Measurements from ENCODE around the gene PLCL1. TPM values are rescaled to one million over a fixed set of nuclear protein-coding genes. Genes with fewer than 3 reads are reported as not detected.

Gene PLCL1
- total RNA-seq, 1 experiment from 2014 or later = 0.07 TPM

DNA sequence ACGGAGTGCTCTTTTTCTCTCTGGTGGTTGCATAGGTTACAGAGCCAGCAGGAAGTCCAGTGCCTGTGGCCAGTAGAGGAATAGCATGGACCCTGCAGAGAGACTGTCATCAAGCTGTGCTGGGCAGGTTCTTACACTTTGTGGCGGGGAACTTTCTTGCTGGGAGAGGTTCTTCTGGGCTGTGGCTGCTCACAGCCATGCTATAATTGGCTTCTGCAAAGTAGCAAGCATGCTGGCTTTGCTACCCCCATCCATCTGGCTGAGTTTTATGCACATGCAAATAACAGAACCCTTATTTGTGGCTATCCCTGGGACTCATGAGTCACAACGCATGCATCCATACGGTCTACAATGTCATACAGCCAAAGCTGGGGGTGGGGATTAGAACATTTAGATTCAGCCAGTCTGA is 68.9 kb downstream of the PLCL1 start:
- TF ChIP-seq, protein P1, sequence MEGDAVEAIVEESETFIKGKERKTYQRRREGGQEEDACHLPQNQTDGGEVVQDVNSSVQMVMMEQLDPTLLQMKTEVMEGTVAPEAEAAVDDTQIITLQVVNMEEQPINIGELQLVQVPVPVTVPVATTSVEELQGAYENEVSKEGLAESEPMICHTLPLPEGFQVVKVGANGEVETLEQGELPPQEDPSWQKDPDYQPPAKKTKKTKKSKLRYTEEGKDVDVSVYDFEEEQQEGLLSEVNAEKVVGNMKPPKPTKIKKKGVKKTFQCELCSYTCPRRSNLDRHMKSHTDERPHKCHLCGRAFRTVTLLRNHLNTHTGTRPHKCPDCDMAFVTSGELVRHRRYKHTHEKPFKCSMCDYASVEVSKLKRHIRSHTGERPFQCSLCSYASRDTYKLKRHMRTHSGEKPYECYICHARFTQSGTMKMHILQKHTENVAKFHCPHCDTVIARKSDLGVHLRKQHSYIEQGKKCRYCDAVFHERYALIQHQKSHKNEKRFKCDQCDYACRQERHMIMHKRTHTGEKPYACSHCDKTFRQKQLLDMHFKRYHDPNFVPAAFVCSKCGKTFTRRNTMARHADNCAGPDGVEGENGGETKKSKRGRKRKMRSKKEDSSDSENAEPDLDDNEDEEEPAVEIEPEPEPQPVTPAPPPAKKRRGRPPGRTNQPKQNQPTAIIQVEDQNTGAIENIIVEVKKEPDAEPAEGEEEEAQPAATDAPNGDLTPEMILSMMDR (IDR thresholded peaks at IDR 0.05; ENCODE audit: unreplicated experiment) = no peak
- no peaks in the 10 kb centered on the region for H3K9me3 Mint-ChIP-seq (ENCODE audit: low read depth, unreplicated experiment)
- intact Hi-C loops (cut with micrococcal nuclease; ENCODE audit: unreplicated experiment) = no loop called here
- CTCF ChIA-PET = no interaction called here
- no peak for DNase-seq
- no peak overlapping the region for H3K27ac Mint-ChIP-seq (ENCODE audit: unreplicated experiment)
- no TSS peak for BruUV-seq (replicated peaks)
- no peak overlapping the region for H3K4me3 Mint-ChIP-seq (ENCODE audit: low read depth, unreplicated experiment)
- no peaks in the 10 kb centered on the region for H3K36me3 Mint-ChIP-seq (ENCODE audit: insufficient read depth, unreplicated experiment)
- H3K4me1 Mint-ChIP-seq (ENCODE audit: low read depth, unreplicated experiment) = no peaks in the 10 kb centered on the region
- H3K27me3 Mint-ChIP-seq (ENCODE audit: unreplicated experiment) = no peaks in the 10 kb centered on the region

DNA sequence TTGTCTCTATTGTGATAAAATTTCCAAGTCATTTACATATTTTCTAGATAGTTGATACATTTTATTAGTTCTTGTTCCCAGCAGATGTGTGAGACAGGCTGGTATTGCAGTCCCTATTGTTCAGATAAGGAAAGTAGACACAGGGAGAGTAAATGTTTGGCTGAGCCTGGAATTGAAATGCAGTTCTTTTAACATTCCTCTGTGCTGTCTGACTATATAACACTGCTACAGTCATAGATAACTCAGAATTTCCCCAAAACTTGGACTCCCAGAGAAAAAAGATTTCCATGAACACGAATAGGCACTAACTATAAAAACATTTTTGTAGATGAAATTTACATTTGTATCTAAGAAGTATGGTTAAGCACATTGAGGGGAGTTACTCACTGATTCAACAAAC is 71.4 kb downstream of the PLCL1 start:
- CTCF ChIA-PET = no interaction called here
- Mint-ChIP-seq H3K9me3 (ENCODE audit: low read depth, unreplicated experiment) (no peaks in the 10 kb centered on the region), H3K27me3 (ENCODE audit: unreplicated experiment) (no peaks in the 10 kb centered on the region), H3K27ac (ENCODE audit: unreplicated experiment) (no peak overlapping the region), H3K4me1 (ENCODE audit: low read depth, unreplicated experiment) (no peaks in the 10 kb centered on the region), H3K36me3 (ENCODE audit: insufficient read depth, unreplicated experiment) (no peaks in the 10 kb centered on the region), H3K4me3 (ENCODE audit: low read depth, unreplicated experiment) (no peak overlapping the region)
- no TSS peak for BruUV-seq (replicated peaks)
- no peak for DNase-seq
- TF ChIP-seq, protein P1 (IDR thresholded peaks at IDR 0.05; ENCODE audit: unreplicated experiment) = no peak
- intact Hi-C loops (cut with micrococcal nuclease; ENCODE audit: unreplicated experiment) = no loop called here

DNA sequence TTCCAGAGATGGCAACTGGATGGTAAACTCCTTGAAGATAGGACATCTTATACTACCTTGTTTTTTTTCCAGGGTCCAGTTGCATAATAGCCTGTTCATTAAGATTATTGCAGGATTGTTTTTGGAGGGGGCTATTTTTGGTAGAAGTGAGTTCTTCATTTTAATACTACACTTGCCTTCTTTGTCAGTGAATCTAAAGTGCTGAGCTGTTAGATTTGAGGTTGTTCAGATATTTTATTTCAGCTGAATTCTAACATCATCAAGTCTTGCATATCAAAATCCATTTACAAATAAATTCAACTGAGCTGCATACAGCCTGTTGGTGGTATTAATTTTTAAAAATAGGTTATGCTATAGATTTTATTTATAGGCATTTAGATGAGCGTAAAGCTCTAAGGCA is 72.1 kb downstream of the PLCL1 start:
- Mint-ChIP-seq H3K9me3 (ENCODE audit: low read depth, unreplicated experiment) (no peaks in the 10 kb centered on the region), H3K27ac (ENCODE audit: unreplicated experiment) (no peak overlapping the region), H3K4me1 (ENCODE audit: low read depth, unreplicated experiment) (no peaks in the 10 kb centered on the region), H3K27me3 (ENCODE audit: unreplicated experiment) (no peaks in the 10 kb centered on the region), H3K36me3 (ENCODE audit: insufficient read depth, unreplicated experiment) (no peaks in the 10 kb centered on the region), H3K4me3 (ENCODE audit: low read depth, unreplicated experiment) (no peak overlapping the region)
- intact Hi-C loops (cut with micrococcal nuclease; ENCODE audit: unreplicated experiment) = no loop called here
- CTCF ChIA-PET = no interaction called here
- TF ChIP-seq, protein P1 (IDR thresholded peaks at IDR 0.05; ENCODE audit: unreplicated experiment) = no peak
- no TSS peak for BruUV-seq (replicated peaks)
- no peak for DNase-seq

DNA sequence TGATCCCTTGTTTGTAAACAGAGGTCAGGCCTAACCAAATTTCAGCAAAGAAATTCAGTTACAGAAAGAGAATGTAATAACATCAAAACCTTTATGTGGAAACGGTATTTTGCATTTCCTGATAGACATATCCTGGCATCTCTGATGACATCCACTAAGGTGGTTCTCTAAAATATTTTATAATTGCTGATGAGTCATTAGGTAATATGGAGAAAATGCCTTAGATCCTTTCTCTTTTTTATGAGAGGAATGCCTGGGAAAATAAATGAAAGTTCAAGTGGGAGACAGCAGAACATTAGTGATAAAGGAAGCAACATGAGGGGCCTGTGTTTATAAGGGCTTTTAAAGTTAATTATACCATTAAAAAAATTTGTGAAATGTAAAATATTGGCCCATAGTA is 72.6 kb downstream of the PLCL1 start:
- H3K27ac Mint-ChIP-seq (ENCODE audit: unreplicated experiment) = no peak overlapping the region
- TF ChIP-seq, protein P1 (IDR thresholded peaks at IDR 0.05; ENCODE audit: unreplicated experiment) = no peak
- no peak for DNase-seq
- H3K4me3 Mint-ChIP-seq (ENCODE audit: low read depth, unreplicated experiment) = no peak overlapping the region
- BruUV-seq (replicated peaks) = no TSS peak
- no peaks in the 10 kb centered on the region for H3K4me1 Mint-ChIP-seq (ENCODE audit: low read depth, unreplicated experiment)
- H3K36me3 Mint-ChIP-seq (ENCODE audit: insufficient read depth, unreplicated experiment) = no peaks in the 10 kb centered on the region
- no peaks in the 10 kb centered on the region for H3K9me3 Mint-ChIP-seq (ENCODE audit: low read depth, unreplicated experiment)
- CTCF ChIA-PET = no interaction called here
- intact Hi-C loops (cut with micrococcal nuclease; ENCODE audit: unreplicated experiment) = no loop called here
- no peaks in the 10 kb centered on the region for H3K27me3 Mint-ChIP-seq (ENCODE audit: unreplicated experiment)

DNA sequence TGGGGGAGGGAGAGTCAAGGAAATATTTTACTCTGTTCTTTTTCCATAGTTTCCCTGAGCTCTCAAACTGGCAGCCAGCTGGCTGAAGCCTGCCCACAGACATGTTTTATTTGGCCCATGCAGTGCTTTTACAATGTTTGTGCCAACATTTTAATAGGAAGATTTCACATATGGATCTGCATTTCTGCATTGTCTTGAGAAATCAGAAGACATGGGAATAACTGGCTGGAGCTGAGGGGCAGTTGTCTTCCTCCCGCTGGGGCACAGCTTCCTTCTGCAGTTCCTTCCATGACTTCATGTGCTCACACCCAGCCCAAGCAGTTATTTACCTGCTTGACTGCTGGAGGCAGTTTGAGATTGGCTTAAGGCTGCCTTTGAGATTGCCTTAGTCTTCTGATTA is 74.4 kb downstream of the PLCL1 start:
- intact Hi-C loops (cut with micrococcal nuclease; ENCODE audit: unreplicated experiment) = no loop called here
- Mint-ChIP-seq H3K27me3 (ENCODE audit: unreplicated experiment) (no peaks in the 10 kb centered on the region), H3K27ac (ENCODE audit: unreplicated experiment) (no peak overlapping the region), H3K4me1 (ENCODE audit: low read depth, unreplicated experiment) (no peaks in the 10 kb centered on the region), H3K4me3 (ENCODE audit: low read depth, unreplicated experiment) (no peak overlapping the region), H3K9me3 (ENCODE audit: low read depth, unreplicated experiment) (no peaks in the 10 kb centered on the region), H3K36me3 (ENCODE audit: insufficient read depth, unreplicated experiment) (no peaks in the 10 kb centered on the region)
- TF ChIP-seq, protein P1 (IDR thresholded peaks at IDR 0.05; ENCODE audit: unreplicated experiment) = no peak
- no TSS peak for BruUV-seq (replicated peaks)
- DNase-seq = no peak
- CTCF ChIA-PET = no interaction called here

Measured in Calu3 (cell line).